GM13977 (cell line): Measurements from ENCODE around the gene TLR1.
A peak's percentile ranks its signal among the peaks of the same experiment; 100 is the strongest.

Source experiments
- DNase-seq: peaks from one replicate; pipeline ENCODE4 v3.0.0; 2012; ENCODE audit warnings: low spot score
- CTCF ChIP-seq: IDR thresholded peaks from 2 replicates; pipeline ENCODE4 v1.5.1; 2012; ENCODE audit warnings: mild to moderate bottlenecking, control low read depth; ENCODE audit not compliant: insufficient read depth; ENCODE audit errors: extremely low read depth, missing control alignments
- in situ Hi-C: fragments of 300-500 bp; cut with MboI; formaldehyde crosslinking; loops from one replicate; pipeline ENCODE4 v1.12.0; 2022; ENCODE audit warnings: low sequenced_read_pairs, low pct_unique_long_range_greater_than_20kb, mixed read lengths, inconsistent platforms; ENCODE audit not compliant: unreplicated experiment

TLR1 gene

GRCh38 chr4:38821739-38822138 lies 17.1 kb upstream of the TLR1 start:
- no peak for TF ChIP-seq CTCF
- no peak for DNase-seq
- in situ Hi-C loops, result no loop called here

- in situ Hi-C loops, result no loop called here
- DNase-seq, result peak; percentile 79
- TF ChIP-seq CTCF, result no peak
Observed at GRCh38 chr4:38820329-38821061, 15.9 kb upstream of the TLR1 start.

GRCh38 chr4:38819569-38819968 lies 15.0 kb upstream of the TLR1 start:
- in situ Hi-C loops, result no loop called here
- no peak for DNase-seq
- no peak for TF ChIP-seq CTCF

- in situ Hi-C loops, result no loop called here
- peak; percentile 72 for DNase-seq
- no peak for TF ChIP-seq CTCF
Observed at GRCh38 chr4:38818441-38818976, 13.9 kb upstream of the TLR1 start.

- TF ChIP-seq CTCF, result no peak
- DNase-seq, result peak; percentile 53
- in situ Hi-C loops, result no loop called here
Observed at GRCh38 chr4:38815885-38816782, 11.5 kb upstream of the TLR1 start.

- no peak for TF ChIP-seq CTCF
Observed at GRCh38 chr4:38814386-38814785, 9.8 kb upstream of the TLR1 start.

More at GRCh38 chr4:38814386-38814785, 9.8 kb upstream of the TLR1 start:
- DNase-seq, result no peak
- in situ Hi-C loops, result no loop called here
